Measurements from ENCODE around the gene RBPMS2.
A peak's percentile ranks its signal among the peaks of the same experiment; 100 is the strongest.
"Not testable (repeated sequence)": the region's sequence is repeated elsewhere in the genome, so short reads cannot be mapped to it uniquely, and the experiment has no call there.

The RBPMS2 gene

GRCh38 chr15:64800476-64800875, 25.1 kb upstream of the RBPMS2 start:
- no peak overlapping the region for H3K4me3 Mint-ChIP-seq
- H3K4me1 Mint-ChIP-seq = no peaks in the 10 kb centered on the region
- no peak overlapping the region for H3K27ac Mint-ChIP-seq
- H3K9me3 Mint-ChIP-seq = no peaks in the 10 kb centered on the region
- DNase-seq (no peak), ATAC-seq (no peak)
- no peaks in the 10 kb centered on the region for H3K27me3 Mint-ChIP-seq

GRCh38 chr15:64798905-64799304, 23.5 kb upstream of the RBPMS2 start:
- not testable (repeated sequence) for ATAC-seq, H3K9me3 Mint-ChIP-seq, H3K4me1 Mint-ChIP-seq, H3K4me3 Mint-ChIP-seq, H3K27ac Mint-ChIP-seq, H3K27me3 Mint-ChIP-seq, DNase-seq

- ATAC-seq, DNase-seq, H3K9me3 Mint-ChIP-seq, H3K27me3 Mint-ChIP-seq, H3K27ac Mint-ChIP-seq, H3K4me3 Mint-ChIP-seq, H3K4me1 Mint-ChIP-seq: not testable (repeated sequence)
Observed at GRCh38 chr15:64795921-64796320, 20.5 kb upstream of the RBPMS2 start.

GRCh38 chr15:64795299-64795698, 19.9 kb upstream of the RBPMS2 start:
- not testable (repeated sequence) for DNase-seq, ATAC-seq, H3K4me3 Mint-ChIP-seq, H3K27ac Mint-ChIP-seq, H3K4me1 Mint-ChIP-seq, H3K9me3 Mint-ChIP-seq, H3K27me3 Mint-ChIP-seq

- Mint-ChIP-seq H3K4me1 (no peaks in the 10 kb centered on the region), H3K9me3 (no peaks in the 10 kb centered on the region), H3K4me3 (no peak overlapping the region), H3K27ac (peak overlapping the region in 1 of 2 donors; percentile 19), H3K27me3 (no peaks in the 10 kb centered on the region)
- ATAC-seq (no peak), DNase-seq (no peak)
Observed at GRCh38 chr15:64792282-64792681, 16.9 kb upstream of the RBPMS2 start.

- DNase-seq (no peak), ATAC-seq (no peak)
- Mint-ChIP-seq H3K27me3 (no peaks in the 10 kb centered on the region), H3K9me3 (no peaks in the 10 kb centered on the region), H3K27ac (no peak overlapping the region), H3K4me3 (no peak overlapping the region), H3K4me1 (no peaks in the 10 kb centered on the region)
Observed at GRCh38 chr15:64791401-64791800, 16.0 kb upstream of the RBPMS2 start.

- Mint-ChIP-seq H3K27me3 (peaks cover 20% of the 10 kb centered on the region), H3K27ac (no peak overlapping the region), H3K4me1 (peaks cover 9% of the 10 kb centered on the region), H3K9me3 (no peaks in the 10 kb centered on the region), H3K4me3 (no peak overlapping the region)
- no peak for DNase-seq
- no peak for ATAC-seq
Observed at GRCh38 chr15:64783796-64784195, 8.4 kb upstream of the RBPMS2 start.

- H3K9me3 Mint-ChIP-seq = no peaks in the 10 kb centered on the region
- no peak overlapping the region for H3K4me3 Mint-ChIP-seq
Observed at GRCh38 chr15:64782751-64783150, 7.4 kb upstream of the RBPMS2 start.

GRCh38 chr15:64781299-64781698, 5.9 kb upstream of the RBPMS2 start:
- H3K4me1 Mint-ChIP-seq = peaks cover 9% of the 10 kb centered on the region
- DNase-seq (no peak), ATAC-seq (no peak)
- H3K27me3 Mint-ChIP-seq = peaks cover 38% of the 10 kb centered on the region
- no peak overlapping the region for H3K4me3 Mint-ChIP-seq
- H3K9me3 Mint-ChIP-seq = no peaks in the 10 kb centered on the region
- H3K27ac Mint-ChIP-seq = peak overlapping the region in 1 of 2 donors; percentile 34

More at GRCh38 chr15:64782751-64783150, 7.4 kb upstream of the RBPMS2 start:
- DNase-seq (no peak), ATAC-seq (no peak)
- H3K27ac Mint-ChIP-seq = no peak overlapping the region
- peaks cover 23% of the 10 kb centered on the region for H3K27me3 Mint-ChIP-seq
- H3K4me1 Mint-ChIP-seq = peaks cover 9% of the 10 kb centered on the region

- Mint-ChIP-seq H3K27ac (no peak overlapping the region), H3K4me3 (no peak overlapping the region), H3K4me1 (peaks cover 14% of the 10 kb centered on the region), H3K9me3 (no peaks in the 10 kb centered on the region), H3K27me3 (peaks cover 44% of the 10 kb centered on the region)
- no peak for DNase-seq
- ATAC-seq = no peak
Observed at GRCh38 chr15:64780600-64781156, 5.3 kb upstream of the RBPMS2 start.

- Mint-ChIP-seq H3K4me3 (no peak overlapping the region), H3K9me3 (no peaks in the 10 kb centered on the region), H3K27ac (no peak overlapping the region), H3K27me3 (peaks cover 46% of the 10 kb centered on the region), H3K4me1 (peaks cover 14% of the 10 kb centered on the region)
- DNase-seq = no peak
- ATAC-seq = no peak
Observed at GRCh38 chr15:64779630-64780029, 4.2 kb upstream of the RBPMS2 start.

GRCh38 chr15:64779024-64779423, 3.6 kb upstream of the RBPMS2 start:
- DNase-seq = no peak
- H3K4me3 Mint-ChIP-seq = no peak overlapping the region
- no peaks in the 10 kb centered on the region for H3K9me3 Mint-ChIP-seq
- no peak for ATAC-seq
- H3K27ac Mint-ChIP-seq = no peak overlapping the region
- peaks cover 19% of the 10 kb centered on the region for H3K4me1 Mint-ChIP-seq
- H3K27me3 Mint-ChIP-seq = peaks cover 52% of the 10 kb centered on the region

GRCh38 chr15:64776402-64776786, 1.0 kb upstream of the RBPMS2 start:
- H3K9me3 Mint-ChIP-seq = no peaks in the 10 kb centered on the region
- peak overlapping the region in 1 of 2 donors; percentile 74 for H3K27ac Mint-ChIP-seq
- ATAC-seq (no peak), DNase-seq (no peak)
- peak overlapping the region; percentile 75 to 82 for H3K4me3 Mint-ChIP-seq
- H3K4me1 Mint-ChIP-seq = peaks cover 10% of the 10 kb centered on the region
- H3K27me3 Mint-ChIP-seq = peaks cover 65% of the 10 kb centered on the region

- Mint-ChIP-seq H3K9me3 (no peaks in the 10 kb centered on the region), H3K4me1 (peaks cover 10% of the 10 kb centered on the region), H3K27ac (no peak overlapping the region), H3K4me3 (peak overlapping the region in 1 of 2 donors; percentile 48), H3K27me3 (peaks cover 62% of the 10 kb centered on the region)
- peak; percentile 17 to 23 for DNase-seq
- ATAC-seq = peak; percentile 58
Observed at GRCh38 chr15:64774629-64775493, 528 bp downstream of the RBPMS2 start.

GRCh38 chr15:64774037-64774628, 1.3 kb downstream of the RBPMS2 start:
- no peak overlapping the region for H3K27ac Mint-ChIP-seq
- peak overlapping the region in 1 of 2 donors; percentile 44 for H3K4me3 Mint-ChIP-seq
- peaks cover 10% of the 10 kb centered on the region for H3K4me1 Mint-ChIP-seq
- ATAC-seq (no peak), DNase-seq (no peak)
- peaks cover 55% of the 10 kb centered on the region for H3K27me3 Mint-ChIP-seq
- no peaks in the 10 kb centered on the region for H3K9me3 Mint-ChIP-seq

GRCh38 chr15:64773606-64774005, 1.8 kb downstream of the RBPMS2 start:
- Mint-ChIP-seq H3K4me3 (peak overlapping the region in 1 of 2 donors; percentile 44), H3K4me1 (peaks cover 10% of the 10 kb centered on the region), H3K27me3 (peaks cover 51% of the 10 kb centered on the region), H3K9me3 (no peaks in the 10 kb centered on the region), H3K27ac (no peak overlapping the region)
- no peak for DNase-seq
- no peak for ATAC-seq

Data from stimulated activated naive CD8-positive, alpha-beta T cell treated with anti-CD3 and anti-CD28 coated beads, Interleukin-15, amount 100 ng/mL, for 72 hours (primary cell).